ENCODE data around the gene PKM. TPM values are rescaled to one million over a fixed set of nuclear protein-coding genes. Genes with fewer than 3 reads are reported as not detected.

The PKM gene
- total and polyA plus RNA-seq, 9 of the 15 experiments (the other 6 are each of a cell fraction or from before 2014, with no cell fraction given) = 140 to 825 (median 383) TPM

- TF ChIP-seq ATF4 (CRISPR knock-in tag; IDR thresholded peaks at IDR 0.05) = no peak
- no peak for TF ChIP-seq MAFK (IDR thresholded peaks at IDR 0.05; ENCODE audit: low read length)
- TF ChIP-seq DDX20 (tag; IDR thresholded peaks at IDR 0.05; ENCODE audit: low read depth) = no peak
- TF ChIP-seq, protein P1, sequence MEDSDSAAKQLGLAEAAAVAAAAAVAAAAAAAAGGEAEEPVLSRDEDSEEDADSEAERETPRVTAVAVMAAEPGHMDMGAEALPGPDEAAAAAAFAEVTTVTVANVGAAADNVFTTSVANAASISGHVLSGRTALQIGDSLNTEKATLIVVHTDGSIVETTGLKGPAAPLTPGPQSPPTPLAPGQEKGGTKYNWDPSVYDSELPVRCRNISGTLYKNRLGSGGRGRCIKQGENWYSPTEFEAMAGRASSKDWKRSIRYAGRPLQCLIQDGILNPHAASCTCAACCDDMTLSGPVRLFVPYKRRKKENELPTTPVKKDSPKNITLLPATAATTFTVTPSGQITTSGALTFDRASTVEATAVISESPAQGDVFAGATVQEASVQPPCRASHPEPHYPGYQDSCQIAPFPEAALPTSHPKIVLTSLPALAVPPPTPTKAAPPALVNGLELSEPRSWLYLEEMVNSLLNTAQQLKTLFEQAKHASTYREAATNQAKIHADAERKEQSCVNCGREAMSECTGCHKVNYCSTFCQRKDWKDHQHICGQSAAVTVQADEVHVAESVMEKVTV (CRISPR knock-in tag; IDR thresholded peaks at IDR 0.05) = no peak
- TF ChIP-seq HBP1 (CRISPR knock-in tag; IDR thresholded peaks at IDR 0.05) = 0 out of 2 replicates have a peak, but pooled peaks have one; percentile 67
- no peak for TF ChIP-seq PRMT5 (CRISPR knock-in tag; IDR thresholded peaks at IDR 0.05)
- TF ChIP-seq HDAC8 (tag; IDR thresholded peaks at IDR 0.05) = no peak
- TF ChIP-seq TRIM28 (IDR thresholded peaks at IDR 0.05) = no peak; the same call in 1 of the 2 replicates
- TF ChIP-seq SNAPC5 (CRISPR knock-in tag; IDR thresholded peaks at IDR 0.05) = no peak
- no peak for TF ChIP-seq ZNF699 (CRISPR knock-in tag; IDR thresholded peaks at IDR 0.05; ENCODE audit: insufficient replicate concordance)
- 0 out of 2 replicates have a peak, but pooled peaks have one; percentile 63 for TF ChIP-seq OTX1 (CRISPR knock-in tag; IDR thresholded peaks at IDR 0.05)
- no peak for TF ChIP-seq USF1 (CRISPR knock-in tag; IDR thresholded peaks at IDR 0.05)
- no peak for TF ChIP-seq HNRNPH1 (optimal IDR thresholded peaks at IDR 0.05; ENCODE audit: low read depth, low read length)
- no peak for TF ChIP-seq KLF1 (tag; IDR thresholded peaks at IDR 0.05)
- TF ChIP-seq, protein P2, sequence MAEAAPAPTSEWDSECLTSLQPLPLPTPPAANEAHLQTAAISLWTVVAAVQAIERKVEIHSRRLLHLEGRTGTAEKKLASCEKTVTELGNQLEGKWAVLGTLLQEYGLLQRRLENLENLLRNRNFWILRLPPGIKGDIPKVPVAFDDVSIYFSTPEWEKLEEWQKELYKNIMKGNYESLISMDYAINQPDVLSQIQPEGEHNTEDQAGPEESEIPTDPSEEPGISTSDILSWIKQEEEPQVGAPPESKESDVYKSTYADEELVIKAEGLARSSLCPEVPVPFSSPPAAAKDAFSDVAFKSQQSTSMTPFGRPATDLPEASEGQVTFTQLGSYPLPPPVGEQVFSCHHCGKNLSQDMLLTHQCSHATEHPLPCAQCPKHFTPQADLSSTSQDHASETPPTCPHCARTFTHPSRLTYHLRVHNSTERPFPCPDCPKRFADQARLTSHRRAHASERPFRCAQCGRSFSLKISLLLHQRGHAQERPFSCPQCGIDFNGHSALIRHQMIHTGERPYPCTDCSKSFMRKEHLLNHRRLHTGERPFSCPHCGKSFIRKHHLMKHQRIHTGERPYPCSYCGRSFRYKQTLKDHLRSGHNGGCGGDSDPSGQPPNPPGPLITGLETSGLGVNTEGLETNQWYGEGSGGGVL (CRISPR knock-in tag; IDR thresholded peaks at IDR 0.05) = no peak
- TF ChIP-seq ZNF347 (CRISPR knock-in tag; IDR thresholded peaks at IDR 0.05; ENCODE audit: low read depth) = no peak
- TF ChIP-seq PRPF4 (IDR thresholded peaks at IDR 0.05; ENCODE audit: insufficient read depth, low read depth, low read length, poor library complexity, severe bottlenecking) = peak; percentile 15
- TF ChIP-seq KLF10 (CRISPR knock-in tag; IDR thresholded peaks at IDR 0.05) = no peak
- 0 out of 2 replicates have a peak, but pooled peaks have one; percentile 9 for TF ChIP-seq SOX6 (IDR thresholded peaks at IDR 0.05)
- TF ChIP-seq SP2 (IDR thresholded peaks at IDR 0.05; ENCODE audit: extremely low read depth, low read depth, low read length, poor library complexity, severe bottlenecking) = no peak
- peak in 1 of 2 experiments; percentile 89; a peak in 2 of 4 replicates for TF ChIP-seq HDAC1 (IDR thresholded peaks at IDR 0.05)
Measured at GRCh38 chr15:72230197-72231065, 559 bp downstream of the PKM start (continued).
